ENCODE measurements around the gene EFCAB5. TPM values are rescaled to one million over a fixed set of nuclear protein-coding genes. Genes with fewer than 3 reads are reported as not detected.
"Not testable (repeated sequence)": the region's sequence is repeated elsewhere in the genome, so short reads cannot be mapped to it uniquely, and the experiment has no call there.

Gene EFCAB5
- total and polyA plus RNA-seq, 2 experiments from 2014 or later, result 0.27 to 0.48 TPM

DNA sequence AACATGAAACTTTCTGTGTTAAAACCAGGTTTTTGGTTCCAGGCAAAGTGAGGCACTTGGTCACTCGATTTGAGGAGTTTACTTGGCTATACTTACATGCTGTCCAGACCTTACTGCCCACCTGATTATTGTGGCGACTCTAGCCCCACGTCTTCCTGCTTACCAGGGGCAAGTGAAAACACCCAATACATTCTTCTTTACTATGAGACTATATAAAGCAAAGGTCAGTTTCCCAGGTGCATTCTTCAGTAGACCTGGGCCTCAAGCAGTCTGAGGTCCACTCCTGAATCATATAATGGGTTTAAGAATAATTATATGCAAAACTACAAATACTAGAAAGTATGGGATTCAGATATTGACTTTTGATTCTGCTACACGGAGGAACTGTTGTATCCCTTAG is 86.2 kb downstream of the EFCAB5 start:
- H2AFZ ChIP-seq, result no peak overlapping the region
- no peaks in the 10 kb centered on the region for H3K9me2 ChIP-seq (replicated peaks; ENCODE audit: insufficient read depth)

DNA sequence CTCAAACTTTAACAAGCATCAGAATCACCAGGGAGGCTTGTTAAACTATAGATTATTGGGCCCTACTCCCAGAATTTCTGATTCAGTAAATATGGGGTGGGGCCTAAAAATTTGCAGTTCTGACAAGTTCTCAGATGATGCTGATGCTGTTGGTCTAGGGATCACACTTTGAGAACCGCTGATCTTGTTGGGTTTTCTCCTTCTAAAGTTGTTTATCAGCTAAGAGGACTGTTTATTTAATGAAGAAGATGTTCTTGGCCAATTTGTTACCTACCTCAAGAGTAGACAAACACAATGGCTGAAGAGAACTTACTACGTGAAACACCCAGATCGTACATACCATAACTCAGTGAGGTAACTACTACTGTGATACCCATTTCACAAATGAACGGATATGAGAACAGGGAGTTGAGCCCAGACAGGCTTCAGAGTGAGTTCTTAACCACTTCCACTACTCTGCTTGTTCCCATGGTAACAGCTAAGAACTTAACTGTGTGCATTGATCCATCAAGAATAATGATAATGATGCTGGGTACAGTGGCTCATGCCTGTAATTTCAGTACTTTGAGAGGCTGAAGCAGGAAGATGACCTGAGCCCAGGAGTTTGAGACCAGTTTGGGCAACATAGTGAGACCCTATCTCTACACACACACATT is 89.9 kb downstream of the EFCAB5 start:
- H3K4me2 ChIP-seq, result no peak overlapping the region
- H3K36me3 ChIP-seq (replicated peaks; ENCODE audit: insufficient read depth, low read depth), result no peaks in the 10 kb centered on the region
- no peaks in the 10 kb centered on the region for H3K9me3 ChIP-seq (ENCODE audit: low read depth)
- no peaks in the 10 kb centered on the region for H3K4me1 ChIP-seq (ENCODE audit: insufficient read depth)
- TF ChIP-seq, protein P1, sequence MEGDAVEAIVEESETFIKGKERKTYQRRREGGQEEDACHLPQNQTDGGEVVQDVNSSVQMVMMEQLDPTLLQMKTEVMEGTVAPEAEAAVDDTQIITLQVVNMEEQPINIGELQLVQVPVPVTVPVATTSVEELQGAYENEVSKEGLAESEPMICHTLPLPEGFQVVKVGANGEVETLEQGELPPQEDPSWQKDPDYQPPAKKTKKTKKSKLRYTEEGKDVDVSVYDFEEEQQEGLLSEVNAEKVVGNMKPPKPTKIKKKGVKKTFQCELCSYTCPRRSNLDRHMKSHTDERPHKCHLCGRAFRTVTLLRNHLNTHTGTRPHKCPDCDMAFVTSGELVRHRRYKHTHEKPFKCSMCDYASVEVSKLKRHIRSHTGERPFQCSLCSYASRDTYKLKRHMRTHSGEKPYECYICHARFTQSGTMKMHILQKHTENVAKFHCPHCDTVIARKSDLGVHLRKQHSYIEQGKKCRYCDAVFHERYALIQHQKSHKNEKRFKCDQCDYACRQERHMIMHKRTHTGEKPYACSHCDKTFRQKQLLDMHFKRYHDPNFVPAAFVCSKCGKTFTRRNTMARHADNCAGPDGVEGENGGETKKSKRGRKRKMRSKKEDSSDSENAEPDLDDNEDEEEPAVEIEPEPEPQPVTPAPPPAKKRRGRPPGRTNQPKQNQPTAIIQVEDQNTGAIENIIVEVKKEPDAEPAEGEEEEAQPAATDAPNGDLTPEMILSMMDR (IDR thresholded peaks at IDR 0.05; ENCODE audit: poor library complexity), result no peak
- TF ChIP-seq EZH2phosphoT487 (IDR thresholded peaks at IDR 0.05; ENCODE audit: low read depth, severe bottlenecking, unreplicated experiment), result no peak
- no peak for TF ChIP-seq EZH2 (IDR thresholded peaks at IDR 0.05; ENCODE audit: borderline replicate concordance)
- H3K4me3 ChIP-seq, result no peak overlapping the region
- no peaks in the 10 kb centered on the region for H4K20me1 ChIP-seq (ENCODE audit: insufficient read depth, poor library complexity, severe bottlenecking)
- no peak overlapping the region for H3K27ac ChIP-seq
- no peaks in the 10 kb centered on the region for H3K27me3 ChIP-seq
- no peaks in the 10 kb centered on the region for H3K79me2 ChIP-seq
- H3K9me2 ChIP-seq (replicated peaks; ENCODE audit: insufficient read depth), result no peaks in the 10 kb centered on the region
- DNase-seq (ENCODE audit: low spot score), result no peak
- WGBS (ENCODE audit: low lambda C conversion rate, missing lambda C conversion rate), result 91% methylated on average over 4 of the region's 4 CpGs
- H2AFZ ChIP-seq, result no peak overlapping the region

More for the DNA sequence above, 86.2 kb downstream of the EFCAB5 start:
- Histone ChIP-seq H3K79me2 (no peaks in the 10 kb centered on the region), H3K4me3 (no peak overlapping the region), H3K36me3 (replicated peaks; ENCODE audit: insufficient read depth, low read depth) (no peaks in the 10 kb centered on the region), H4K20me1 (ENCODE audit: insufficient read depth, poor library complexity, severe bottlenecking) (no peaks in the 10 kb centered on the region), H3K27ac (peak overlapping the region; percentile 37), H3K4me2 (no peak overlapping the region), H3K9me3 (ENCODE audit: low read depth) (no peaks in the 10 kb centered on the region), H3K27me3 (no peaks in the 10 kb centered on the region), H3K4me1 (ENCODE audit: insufficient read depth) (no peaks in the 10 kb centered on the region)
- TF ChIP-seq EZH2phosphoT487 (IDR thresholded peaks at IDR 0.05; ENCODE audit: low read depth, severe bottlenecking, unreplicated experiment) (no peak), EZH2 (IDR thresholded peaks at IDR 0.05; ENCODE audit: borderline replicate concordance) (no peak)
- TF ChIP-seq, protein P1 (IDR thresholded peaks at IDR 0.05; ENCODE audit: poor library complexity), result no peak
- no peak for DNase-seq (ENCODE audit: low spot score)
- 83% methylated on average over 4 of the region's 4 CpGs for WGBS (ENCODE audit: low lambda C conversion rate, missing lambda C conversion rate)

DNA sequence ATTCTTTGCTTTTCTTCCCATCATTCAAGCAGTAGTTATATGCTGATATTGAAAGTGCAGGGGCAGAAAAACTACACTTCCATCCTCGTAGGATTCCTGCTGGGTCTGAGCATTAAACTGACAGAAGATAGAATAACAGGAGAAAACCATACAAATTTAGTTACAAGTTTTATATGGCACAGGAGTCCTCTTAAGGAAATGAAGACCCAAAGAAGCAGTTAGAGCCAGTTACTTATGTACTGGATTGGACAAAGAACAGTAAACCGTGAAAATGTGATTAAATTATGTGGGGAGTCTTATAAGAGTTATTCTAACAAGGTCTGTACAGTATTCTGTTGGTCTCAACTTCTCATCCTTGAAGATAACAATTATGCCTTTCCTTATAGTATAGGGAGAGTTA is 93.9 kb downstream of the EFCAB5 start:
- Histone ChIP-seq H3K9me2 (replicated peaks; ENCODE audit: insufficient read depth) (no peaks in the 10 kb centered on the region), H3K4me2 (no peak overlapping the region), H3K36me3 (replicated peaks; ENCODE audit: insufficient read depth, low read depth) (no peaks in the 10 kb centered on the region), H3K27me3 (no peaks in the 10 kb centered on the region), H3K9me3 (ENCODE audit: low read depth) (no peaks in the 10 kb centered on the region), H3K27ac (no peak overlapping the region), H3K79me2 (no peaks in the 10 kb centered on the region), H3K4me1 (ENCODE audit: insufficient read depth) (no peaks in the 10 kb centered on the region), H4K20me1 (ENCODE audit: insufficient read depth, poor library complexity, severe bottlenecking) (no peaks in the 10 kb centered on the region), H2AFZ (no peak overlapping the region), H3K4me3 (no peak overlapping the region)
- no peak for DNase-seq (ENCODE audit: low spot score)
- WGBS (ENCODE audit: low lambda C conversion rate, missing lambda C conversion rate), result 72% methylated on average over 2 of the region's 2 CpGs
- TF ChIP-seq, protein P1 (IDR thresholded peaks at IDR 0.05; ENCODE audit: poor library complexity), result no peak

DNA sequence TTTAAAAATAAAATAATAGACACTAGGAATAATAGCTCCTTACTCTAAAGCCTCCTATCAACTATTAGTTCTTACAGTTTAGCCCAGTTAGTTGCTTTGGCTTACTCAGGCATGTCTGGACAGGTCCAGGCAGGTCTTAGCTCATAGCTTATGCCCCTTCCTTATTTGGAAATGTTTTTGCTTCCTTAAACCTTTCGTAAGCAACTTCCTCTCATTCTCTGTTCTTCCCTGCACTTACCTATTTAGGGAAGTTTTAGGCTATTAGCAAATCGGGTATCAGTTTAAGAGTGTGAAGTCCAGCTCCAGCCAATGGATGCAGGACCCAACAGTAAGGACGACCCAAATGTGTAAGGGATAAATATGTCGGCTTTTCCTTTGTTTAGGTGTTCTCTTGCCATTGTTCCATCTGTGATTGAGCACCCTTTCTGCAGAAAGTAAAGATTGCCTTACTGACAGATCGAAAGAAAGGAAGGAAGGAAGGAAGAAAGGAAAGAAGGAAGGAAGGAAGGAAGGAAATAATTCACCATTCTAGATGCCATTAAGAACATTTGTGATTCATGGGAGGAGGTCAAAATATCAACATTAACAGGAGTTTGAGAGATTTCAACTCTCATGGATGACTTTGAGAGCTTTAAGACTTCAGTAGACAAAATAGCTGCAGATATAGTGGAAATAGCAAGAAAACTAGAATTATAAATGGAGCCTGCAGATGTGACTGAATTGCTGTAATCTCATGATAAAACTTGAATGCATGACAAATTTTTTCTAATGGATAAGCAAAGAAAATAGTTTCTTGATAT is 99.5 kb downstream of the EFCAB5 start:
- H3K27ac ChIP-seq; H3K4me2 ChIP-seq; H3K4me1 ChIP-seq (ENCODE audit: insufficient read depth); H3K4me3 ChIP-seq; H3K79me2 ChIP-seq; H3K9me2 ChIP-seq (replicated peaks; ENCODE audit: insufficient read depth); H3K27me3 ChIP-seq; H2AFZ ChIP-seq; H4K20me1 ChIP-seq (ENCODE audit: insufficient read depth, poor library complexity, severe bottlenecking); H3K36me3 ChIP-seq (replicated peaks; ENCODE audit: insufficient read depth, low read depth); H3K9me3 ChIP-seq (ENCODE audit: low read depth); DNase-seq (ENCODE audit: low spot score): not testable (repeated sequence)
- 80% methylated on average over 5 of the region's 5 CpGs for WGBS (ENCODE audit: low lambda C conversion rate, missing lambda C conversion rate)
